H1 (cell line): ENCODE measurements around the gene MACROD2. TPM values are rescaled to one million over a fixed set of nuclear protein-coding genes. Genes with fewer than 3 reads are reported as not detected.

Source experiments
- BACH1 ChIP-seq: IDR thresholded peaks from 2 replicates; pipeline ENCODE4 v1.6.1; 2012; ENCODE audit warnings: low read length, improper control_type of control experiment
- GABPA ChIP-seq: IDR thresholded peaks from 2 replicates; pipeline ENCODE4 v1.6.1; 2011; ENCODE audit warnings: mild to moderate bottlenecking, low read length, moderate library complexity, borderline replicate concordance; ENCODE audit not compliant: insufficient read depth
- SIN3A ChIP-seq, 2 experiments: IDR thresholded peaks in 1 of 2; conservative IDR thresholded peaks in 1 of 2; 2 replicates each; pipeline ENCODE4 v1.6.1; 2011 to 2012; ENCODE audit warnings: low read length in 2 of 2, improper control_type of control experiment in 1 of 2, low read depth in 1 of 2, mild to moderate bottlenecking in 1 of 2
- SP1 ChIP-seq: IDR thresholded peaks from 2 replicates; pipeline ENCODE4 v1.6.1; 2011; ENCODE audit warnings: low read depth, low read length
- SP2 ChIP-seq: IDR thresholded peaks from 2 replicates; pipeline ENCODE4 v1.6.1; 2012; ENCODE audit warnings: mild to moderate bottlenecking, low read length, inconsistent platforms
- SRF ChIP-seq: IDR thresholded peaks from 2 replicates; pipeline ENCODE4 v1.6.1; 2011; ENCODE audit warnings: mild to moderate bottlenecking, low read depth, low read length, moderate library complexity
- polyA plus RNA-seq, 7 experiments: library from polyadenylated mRNA; depleted of rRNA in 3 of 7; stranded (reverse) in 5 of 7; unstranded in 2 of 7; fragments of >200 nt in 5 of 7; fragments of 200-250 nt in 2 of 7; gene quantifications; 1 replicate in 5 of 7; 2 replicates in 1 of 7; 4 replicates in 1 of 7; pipeline versions ENCODE4 v1.2.1 to v1.2.3, GENCODE V29; 2011 to 2013; ENCODE audit warnings: missing spikeins in 2 of 7, mixed read lengths in 2 of 7
- total RNA-seq: library from RNA; stranded (reverse); fragmentation: NEBNext Ultra II Directional; extraction: Animal tissue kit (Norgen Biotek cat#: 25700); gene quantifications from 2 replicates; pipeline ENCODE4 v1.2.1, GENCODE V29; 2021

Gene MACROD2
- total and polyA plus RNA-seq, 2 of the 8 experiments (the other 6 are each of a cell fraction or from before 2014, with no cell fraction given): 0.70 to 3.9 TPM

- TF ChIP-seq SIN3A (conservative IDR thresholded peaks at IDR 0.05 in 1 of 2, IDR thresholded peaks at IDR 0.05 in 1 of 2; ENCODE audit: low read depth in 1 of 2, low read length in 2 of 2): no peak
- TF ChIP-seq SP2: no peak
- no peak for TF ChIP-seq SRF
- no peak for TF ChIP-seq SP1
- TF ChIP-seq GABPA: no peak
- no peak for TF ChIP-seq BACH1
These were observed 1027.6 kb downstream of the MACROD2 start (continued) for GRCh38 chr20:15022921-15023320.
